Measurements from ENCODE around the gene TMEM248.
A peak's percentile ranks its signal among the peaks of the same experiment; 100 is the strongest.
"Not testable (repeated sequence)": the region's sequence is repeated elsewhere in the genome, so short reads cannot be mapped to it uniquely, and the experiment has no call there.

TMEM248 gene

GRCh38 chr7:66920769-66921395, at the start of gene TMEM248:
Gene TMEM248, plus strand, starts transcription at chr7:66921225. Its CDS starts 20,641 bp downstream, at chr7:66941866.
- peak; percentile 74 for DNase-seq (ENCODE audit: low read depth)

- DNase-seq (ENCODE audit: low read depth): no peak
These were observed 47.5 kb upstream of the TMEM248 start for GRCh38 chr7:66873476-66873875.

DNA sequence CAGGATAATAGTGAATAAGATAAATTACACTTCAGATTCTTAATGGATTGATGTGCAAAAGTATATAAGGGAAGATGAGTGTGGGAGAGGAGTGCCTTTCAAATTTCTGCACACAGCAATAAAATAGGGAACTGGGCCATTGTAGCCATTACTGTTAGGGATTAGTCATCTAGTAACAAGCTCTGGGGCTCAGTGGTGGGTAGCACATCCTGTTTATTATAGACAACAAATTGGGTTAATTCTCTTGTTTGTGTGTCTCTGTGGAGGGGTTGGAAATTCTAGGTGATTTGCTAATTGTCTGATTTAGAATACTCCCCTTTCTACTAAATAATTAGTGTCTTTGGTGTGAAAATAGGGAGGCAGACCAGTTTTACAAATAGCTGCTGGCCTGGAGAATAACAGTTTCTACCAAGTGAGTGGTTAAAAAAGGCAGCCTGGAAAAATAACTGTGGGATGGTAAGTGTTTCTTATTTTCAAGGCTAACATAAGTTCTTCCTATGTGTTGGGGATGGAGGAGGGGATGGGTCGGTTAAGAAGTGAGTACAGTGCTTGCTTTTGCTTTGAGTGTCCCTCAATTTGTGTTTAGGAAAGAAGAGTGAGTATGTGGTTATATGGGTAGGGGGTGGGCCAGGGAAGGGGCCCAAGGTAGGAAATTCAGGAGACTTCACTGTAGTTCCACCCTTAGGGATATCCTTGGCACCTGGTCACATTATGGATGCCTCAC, 43.3 kb upstream of the TMEM248 start:
- no peak for DNase-seq (ENCODE audit: low read depth)

GRCh38 chr7:66878301-66878685, 42.7 kb upstream of the TMEM248 start:
- DNase-seq (ENCODE audit: low read depth): not testable (repeated sequence)

- DNase-seq (ENCODE audit: low read depth): no peak
These were observed 41.0 kb upstream of the TMEM248 start for GRCh38 chr7:66880053-66880452.

DNA sequence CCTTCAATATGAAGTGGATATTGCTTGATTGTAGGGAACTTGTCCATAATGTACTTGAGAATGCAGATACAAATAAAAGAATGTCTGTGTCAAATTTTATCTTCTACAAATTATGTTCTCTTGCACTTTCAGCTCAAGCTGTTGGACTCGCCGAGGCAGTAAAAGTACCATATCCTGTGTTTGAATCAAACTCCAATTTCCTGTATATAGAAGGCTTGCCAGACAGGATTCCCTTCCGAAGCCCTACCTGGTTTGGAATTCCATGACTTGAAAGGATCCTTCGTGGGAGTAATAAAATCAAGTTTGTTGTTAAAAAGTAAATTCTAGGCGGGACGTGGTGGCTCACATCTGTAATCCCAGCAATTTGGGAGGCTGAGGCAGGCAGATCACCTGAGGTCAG, 40.4 kb upstream of the TMEM248 start:
- not testable (repeated sequence) for DNase-seq (ENCODE audit: low read depth)

DNA sequence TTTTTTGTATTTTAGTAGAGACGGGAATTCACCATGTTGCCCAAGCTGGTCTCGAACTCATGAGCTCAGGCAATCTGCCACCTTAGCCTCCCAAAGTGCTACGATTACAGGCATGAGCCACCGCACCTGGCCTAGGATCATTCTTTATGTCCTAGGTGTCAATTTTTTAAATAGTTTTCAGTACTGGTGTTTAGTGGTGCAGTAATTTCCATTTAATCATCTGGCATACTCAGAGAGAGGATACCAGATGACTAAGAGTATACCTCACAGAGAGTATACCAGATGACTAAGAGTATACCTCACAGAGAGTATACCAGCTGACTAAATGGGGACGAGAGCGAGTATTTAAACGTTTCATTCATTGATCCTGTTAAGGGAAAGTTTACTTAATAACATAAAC, 37.3 kb upstream of the TMEM248 start:
- DNase-seq (ENCODE audit: low read depth): no peak

DNA sequence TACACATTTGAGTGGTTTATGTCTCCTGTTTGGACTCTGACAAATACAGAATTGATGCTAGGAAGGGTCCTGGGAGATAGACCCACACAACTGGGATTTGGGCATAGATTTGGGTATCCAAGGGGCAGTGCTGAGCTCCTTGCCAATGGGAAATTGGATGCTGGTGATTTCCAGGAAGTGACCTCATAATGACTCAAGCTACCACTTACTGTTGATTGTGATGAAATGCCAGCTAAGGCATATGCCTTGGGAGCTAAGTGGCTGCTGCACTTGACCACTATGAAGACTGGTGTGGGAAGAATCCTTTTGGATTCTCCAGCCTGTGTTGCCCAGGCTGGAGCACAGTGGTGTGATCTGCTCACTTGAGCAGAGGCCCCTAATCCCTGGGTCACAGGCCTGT, 36.5 kb upstream of the TMEM248 start:
- DNase-seq (ENCODE audit: low read depth): peak; percentile 11

DNA sequence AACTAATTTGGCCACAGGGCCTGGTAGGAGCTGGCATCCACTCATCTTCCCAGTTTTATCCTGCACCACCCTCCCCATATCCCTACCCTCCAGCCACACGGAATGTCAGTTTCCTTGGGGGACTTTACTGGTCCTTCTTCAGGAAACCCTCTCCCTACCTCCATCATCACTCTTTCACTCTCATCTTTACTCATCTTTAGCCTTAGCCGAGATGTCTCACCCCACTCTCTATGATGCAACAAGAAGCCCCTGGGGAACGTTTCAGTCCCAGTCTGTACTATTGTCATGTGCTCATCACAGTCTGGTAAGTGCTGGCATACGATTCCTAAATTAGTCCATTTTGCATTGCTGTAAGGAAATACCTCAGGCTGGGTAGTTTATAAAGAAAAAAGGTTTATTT, 34.9 kb upstream of the TMEM248 start:
- DNase-seq (ENCODE audit: low read depth): no peak

- not testable (repeated sequence) for DNase-seq (ENCODE audit: low read depth)
These were observed 32.8 kb upstream of the TMEM248 start for GRCh38 chr7:66888223-66888622.

DNA sequence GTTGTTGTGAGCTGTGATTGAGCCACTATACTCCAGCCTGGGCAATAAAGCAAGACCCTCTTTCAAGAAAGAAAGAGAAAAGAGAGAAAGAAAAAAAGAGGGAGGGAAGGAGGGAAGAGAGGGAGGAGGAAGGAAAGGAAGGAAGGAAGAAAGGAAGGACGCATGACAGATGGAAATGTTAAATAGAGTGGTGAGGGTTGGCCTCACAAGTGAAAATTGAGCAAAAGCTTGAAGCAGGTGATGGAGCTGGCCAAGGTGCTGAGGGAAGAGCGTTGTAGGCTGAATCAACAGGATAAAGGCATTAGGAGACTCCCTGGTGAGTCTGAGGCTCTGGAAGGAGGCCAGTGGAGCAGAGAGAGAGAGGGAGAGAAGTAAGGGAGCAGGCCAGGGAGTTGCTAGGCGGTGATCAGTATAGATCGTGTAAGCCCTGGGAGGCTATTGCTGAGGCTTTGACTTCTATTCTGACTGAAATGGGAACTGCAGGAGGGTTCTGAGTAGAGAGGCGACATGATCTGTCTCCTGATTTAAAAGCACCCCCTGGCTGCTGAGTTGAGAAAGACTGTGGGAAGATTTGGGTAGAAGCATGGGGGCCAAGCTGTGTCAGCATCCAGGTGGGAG, 26.5 kb upstream of the TMEM248 start:
- no peak for DNase-seq (ENCODE audit: low read depth)

DNA sequence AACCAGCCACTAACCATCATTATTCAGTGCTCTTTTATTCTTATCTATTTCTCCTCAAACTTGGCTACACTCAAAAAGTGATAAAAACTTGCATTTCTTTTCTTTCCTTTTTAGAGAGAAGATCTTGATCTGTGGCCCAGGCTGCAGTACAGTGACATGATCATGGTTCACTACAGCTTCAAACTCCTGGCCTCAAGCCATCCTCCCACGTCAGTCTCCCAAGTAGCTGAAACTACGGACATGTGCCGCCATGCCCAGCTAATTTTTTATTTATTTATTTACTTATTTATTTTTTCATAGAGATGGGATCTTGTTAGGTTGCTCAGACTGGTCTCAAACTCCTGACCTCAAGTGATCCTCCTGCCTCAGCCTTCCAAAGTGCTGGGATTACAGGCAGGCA, 24.6 kb upstream of the TMEM248 start:
- DNase-seq (ENCODE audit: low read depth): no peak

- no peak for DNase-seq (ENCODE audit: low read depth)
These were observed 21.3 kb upstream of the TMEM248 start for GRCh38 chr7:66899552-66900280.

- no peak for DNase-seq (ENCODE audit: low read depth)
These were observed 18.8 kb upstream of the TMEM248 start for GRCh38 chr7:66901941-66902843.

DNA sequence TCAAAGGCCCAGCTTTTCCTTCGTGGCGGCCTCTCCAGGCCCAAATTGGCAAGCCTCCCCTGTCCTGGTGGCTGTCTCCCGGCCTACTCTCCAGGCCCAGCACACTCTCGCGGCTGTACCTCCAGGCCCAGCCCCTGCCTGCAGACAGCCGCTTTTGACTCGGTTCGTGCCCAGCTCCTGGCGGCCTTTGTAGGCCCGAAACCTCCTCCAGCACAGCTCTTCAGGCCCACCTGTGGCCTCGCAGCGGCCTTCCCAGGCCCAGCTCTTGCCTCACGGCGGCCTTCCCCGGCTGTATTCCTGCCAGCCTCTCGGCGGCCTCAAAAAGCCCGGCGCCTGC, 18.2 kb upstream of the TMEM248 start:
- DNase-seq (ENCODE audit: low read depth): no peak

- DNase-seq (ENCODE audit: low read depth): no peak
These were observed 17.5 kb upstream of the TMEM248 start for GRCh38 chr7:66903360-66904062.

DNA sequence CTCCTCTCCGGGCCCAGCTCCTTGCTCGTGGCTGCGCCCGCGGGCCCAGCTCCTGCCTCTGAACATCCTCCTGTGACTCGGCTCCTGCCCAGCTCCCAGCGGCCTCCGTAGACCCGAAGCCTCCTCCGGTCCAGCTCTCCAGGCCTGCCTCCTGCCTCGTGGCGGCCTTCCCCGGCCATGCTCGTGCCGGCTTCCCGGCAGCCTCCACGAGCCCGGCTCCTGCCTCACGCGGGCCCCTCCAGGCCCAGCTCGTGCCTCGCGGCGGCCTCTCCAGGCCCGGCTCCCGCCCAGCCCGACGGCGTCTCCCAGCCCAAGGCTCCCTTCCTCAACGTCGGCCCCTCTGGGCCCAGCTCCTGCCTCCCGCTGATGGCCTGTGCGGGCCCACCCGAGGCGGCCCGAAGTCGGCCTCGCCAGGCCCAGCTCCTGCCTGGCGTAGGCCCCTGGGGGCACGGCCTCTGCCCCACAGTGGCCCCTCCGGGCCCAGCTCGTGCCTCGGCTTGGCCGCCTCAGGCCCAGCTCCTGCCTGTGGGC, 16.9 kb upstream of the TMEM248 start:
- no peak for DNase-seq (ENCODE audit: low read depth)

- DNase-seq (ENCODE audit: low read depth): no peak
These were observed 15.7 kb upstream of the TMEM248 start for GRCh38 chr7:66905278-66905677.

- no peak for DNase-seq (ENCODE audit: low read depth)
These were observed 15.3 kb upstream of the TMEM248 start for GRCh38 chr7:66905689-66906088.

- no peak for DNase-seq (ENCODE audit: low read depth)
These were observed 13.3 kb upstream of the TMEM248 start for GRCh38 chr7:66907731-66908130.

- DNase-seq (ENCODE audit: low read depth): not testable (repeated sequence)
These were observed 12.4 kb upstream of the TMEM248 start for GRCh38 chr7:66908598-66908997.

Measured in stromal cell of bone marrow (primary cell).